K562 (cell line): Measurements from ENCODE around the gene IQCM. TPM values are rescaled to one million over a fixed set of nuclear protein-coding genes. Genes with fewer than 3 reads are reported as not detected.

Experiments
- ATAC-seq: fragments of 200-7000 bp; cut with Tn5 transposase; 3 replicates; pipeline ENCODE4 v1.9.1; 2020; ENCODE audit warnings: moderate library complexity
- BruUV-seq: library from RNA; stranded (reverse); fragments of 400-500 nt; replicated peaks from 2 replicates; lab custom pipeline; 2021; lab: Mats Ljungman, UMichigan
- CTCF ChIA-PET: fragments of 300-600 bp; formaldehyde crosslinking; extraction: SDS; loops from one replicate; lab custom pipeline; 2021; ENCODE audit warnings: low intra/inter-chr PET ratio; lab: Yijun Ruan, JAX
- POLR2A ChIA-PET: fragments of 300-600, 350-650 bp; sonication (Branson Sonifier 250); formaldehyde crosslinking; extraction: SDS; loops from one replicate; lab custom pipeline; 2021; ENCODE audit warnings: antibody characterized with exemption, inconsistent platforms; lab: Yijun Ruan, JAX
- DNase-seq, 4 experiments: peaks; one replicate each; pipeline versions ENCODE4 v3.0.0 to v3.0.0-alpha.2; 2011 to 2018; ENCODE audit warnings: low spot score in 3 of 4, mixed read lengths in 3 of 4; ENCODE audit errors: extremely low read depth in 1 of 4
- FAIRE-seq: peaks from 2 replicates; lab custom pipeline; 2011; peaks lifted over from hg19 to GRCh38; lab: Jason Lieb, UNC
- H2AFZ ChIP-seq: 2 replicates; pipeline ENCODE4 v1.6.0; 2011; ENCODE audit warnings: low read depth, low read length, control low read depth, inconsistent platforms
- H3K27ac ChIP-seq: fragments of 200-600 bp; 3 replicates; pipeline ENCODE4 v1.8.0; 2011; ENCODE audit warnings: low read depth, mild to moderate bottlenecking, control low read depth, inconsistent platforms, low read length, moderate library complexity, mixed read lengths; ENCODE audit errors: extremely low read depth
- H3K27me3 ChIP-seq, 2 experiments: fragments of 300-600 bp in 1 of 2; 2 replicates in 1 of 2; 3 replicates in 1 of 2; pipeline versions ENCODE4 v1.6.0 to v1.8.0; 2011; ENCODE audit warnings: inconsistent platforms in 2 of 2, low read length in 2 of 2, mild to moderate bottlenecking in 1 of 2, mixed read lengths in 1 of 2, moderate library complexity in 1 of 2; ENCODE audit not compliant: control insufficient read depth in 2 of 2, insufficient read depth in 2 of 2
- H3K36me3 ChIP-seq: fragments of 300-600 bp; 3 replicates; pipeline ENCODE4 v1.8.0; 2011; ENCODE audit warnings: mild to moderate bottlenecking, low read length, inconsistent platforms; ENCODE audit not compliant: control insufficient read depth, insufficient read depth
- H3K4me1 ChIP-seq, 2 experiments: fragments of 200-600 bp in 1 of 2; replicated peaks in 1 of 2; 2 replicates in 1 of 2; 3 replicates in 1 of 2; pipeline versions ENCODE4 v1.5.1 to v1.8.0; 2011; ENCODE audit warnings: inconsistent platforms in 2 of 2, low read length in 2 of 2, mild to moderate bottlenecking in 1 of 2, mixed read lengths in 1 of 2, moderate library complexity in 1 of 2; ENCODE audit not compliant: control insufficient read depth in 2 of 2, insufficient read depth in 2 of 2
- H3K4me2 ChIP-seq: 2 replicates; pipeline ENCODE4 v1.6.1; 2011; ENCODE audit warnings: low read length, control low read depth, inconsistent platforms, mixed read lengths; ENCODE audit not compliant: insufficient read depth
- H3K4me3 ChIP-seq: fragments of 200-600 bp; sonication (generic), shearing (Covaris generic); 2 replicates; pipeline ENCODE4 v1.5.1; 2016; ENCODE audit warnings: control low read depth, inconsistent platforms
- H3K79me2 ChIP-seq: fragments of 200-600 bp; 3 replicates; pipeline ENCODE4 v1.8.0; 2011; ENCODE audit warnings: low read length, inconsistent platforms; ENCODE audit not compliant: control insufficient read depth, insufficient read depth
- H3K9ac ChIP-seq, 2 experiments: 2 replicates each; pipeline versions ENCODE4 v1.6.0 to v1.6.1; 2011; ENCODE audit warnings: low read depth in 2 of 2, low read length in 2 of 2, control low read depth in 1 of 2, inconsistent platforms in 1 of 2, mild to moderate bottlenecking in 1 of 2, mixed read lengths in 1 of 2; ENCODE audit not compliant: insufficient read depth in 1 of 2
- H3K9me1 ChIP-seq: one replicate; pipeline ENCODE4 v1.6.0; 2011; ENCODE audit warnings: inconsistent platforms, mild to moderate bottlenecking, low read length, moderate library complexity; ENCODE audit not compliant: control insufficient read depth, insufficient read depth
- H3K9me3 ChIP-seq: replicated peaks from 2 replicates; pipeline ENCODE4 v1.5.1; 2011; ENCODE audit warnings: low read depth, low read length, inconsistent platforms; ENCODE audit not compliant: control insufficient read depth, insufficient read depth
- H4K20me1 ChIP-seq: replicated peaks from 2 replicates; pipeline ENCODE4 v1.6.1; 2011; ENCODE audit warnings: low read length, inconsistent platforms, mixed read lengths; ENCODE audit not compliant: control insufficient read depth, insufficient read depth
- ARID4B ChIP-seq: sonication (generic); formaldehyde crosslinking; IDR thresholded peaks from 2 replicates; pipeline ENCODE4 v1.8.0; 2022; ENCODE audit warnings: mild to moderate bottlenecking, missing genetic modification reagents
- CEBPG ChIP-seq, 3 experiments: fragments of 200-800 bp in 1 of 3; sonication (Bioruptor generic) in 1 of 3; sonication (generic) in 1 of 3; formaldehyde crosslinking in 1 of 3; IDR thresholded peaks in 2 of 3; conservative IDR thresholded peaks in 1 of 3; 2 replicates each; pipeline versions ENCODE4 v1.6.1 to v1.8.0; 2016 to 2022; ENCODE audit warnings: missing compliant biosample characterization in 2 of 3, missing genetic modification characterization in 2 of 3, mild to moderate bottlenecking in 1 of 3, missing genetic modification reagents in 1 of 3
- CHCHD3 ChIP-seq: fragments of 250-450 bp; sonication (Bioruptor Pico); IDR thresholded peaks from 2 replicates; pipeline ENCODE4 v2.1.2; 2022; ENCODE audit warnings: mild to moderate bottlenecking
- ELF2 ChIP-seq: fragments of 250-450 bp; sonication (Bioruptor Pico); IDR thresholded peaks from 2 replicates; pipeline ENCODE4 v1.5.0; 2021; ENCODE audit warnings: mild to moderate bottlenecking
- HDAC3 ChIP-seq: fragments of 450-650 bp; IDR thresholded peaks from 2 replicates; pipeline ENCODE4 v1.6.1; 2018; ENCODE audit warnings: borderline replicate concordance, mild to moderate bottlenecking, moderate library complexity; ENCODE audit not compliant: partially characterized antibody
- HIVEP1 ChIP-seq: fragments of 250-450 bp; sonication (Bioruptor Pico); IDR thresholded peaks from 2 replicates; pipeline ENCODE4 v1.4.0; 2020; ENCODE audit warnings: mild to moderate bottlenecking
- MAFK ChIP-seq: IDR thresholded peaks from 2 replicates; pipeline ENCODE4 v1.6.1; 2011; ENCODE audit warnings: low read length, improper control_type of control experiment
- MCM3 ChIP-seq: fragments of 450-650 bp; IDR thresholded peaks from 2 replicates; pipeline ENCODE4 v1.6.1; 2016
- MTA2 ChIP-seq: fragments of 450-650 bp; IDR thresholded peaks from 2 replicates; pipeline ENCODE4 v1.6.1; 2016; ENCODE audit warnings: low read depth
- NCOA1 ChIP-seq: fragments of 450-650 bp; IDR thresholded peaks from 2 replicates; pipeline ENCODE4 v1.6.1; 2016; ENCODE audit warnings: low read depth
- NFIX ChIP-seq: fragments of 250-450 bp; sonication (Bioruptor Pico); IDR thresholded peaks from 2 replicates; pipeline ENCODE4 v1.4.0; 2020; ENCODE audit warnings: low read depth, mild to moderate bottlenecking, moderate library complexity
- PCBP2 ChIP-seq: fragments of 200-400 bp; formaldehyde crosslinking; IDR thresholded peaks from 2 replicates; pipeline ENCODE4 v1.6.1; 2018; ENCODE audit warnings: low read length, low read depth, mild to moderate bottlenecking, moderate library complexity; ENCODE audit not compliant: poor library complexity, severe bottlenecking
- TBP ChIP-seq: optimal IDR thresholded peaks from 2 replicates; pipeline ENCODE3; 2011; ENCODE audit warnings: low read depth, low read length, improper control_type of control experiment
- TOE1 ChIP-seq, 2 experiments: fragments of 450-650 bp in 1 of 2; sonication (generic) in 1 of 2; formaldehyde crosslinking in 1 of 2; IDR thresholded peaks; 2 replicates each; pipeline versions ENCODE4 v1.7.1 to v1.8.0; 2016 to 2022; ENCODE audit warnings: borderline replicate concordance in 2 of 2, mild to moderate bottlenecking in 2 of 2, antibody characterized with exemption in 1 of 2, inconsistent platforms in 1 of 2, low read depth in 1 of 2, missing genetic modification reagents in 1 of 2, moderate library complexity in 1 of 2
- TSC22D4 ChIP-seq: fragments of 450-650 bp; IDR thresholded peaks from 2 replicates; pipeline ENCODE4 v1.6.1; 2016; ENCODE audit warnings: missing genetic modification characterization, missing biosample characterization, control low read depth
- ZNF212 ChIP-seq: fragments of 450-650 bp; formaldehyde crosslinking; IDR thresholded peaks from 2 replicates; pipeline ENCODE4 v1.4.0; 2020; ENCODE audit warnings: mild to moderate bottlenecking
- ZNF263 ChIP-seq: sonication (generic); formaldehyde crosslinking; IDR thresholded peaks from 2 replicates; pipeline ENCODE4 v1.8.0; 2022; ENCODE audit warnings: mild to moderate bottlenecking, missing genetic modification reagents, borderline replicate concordance
- WGBS: fragments of 100-300 bp; shearing (Covaris generic); methylation state at CpG from one replicate; pipeline ENCODE4 v1.1.6; 2016; ENCODE audit warnings: low coverage, mixed read lengths; ENCODE audit not compliant: insufficient coverage; ENCODE audit errors: missing lambda C conversion rate; 5-methylcytosine and 5-hydroxymethylcytosine counted together
- in situ Hi-C: fragments of 300-500 bp; cut with MboI; formaldehyde crosslinking; loops from 4 replicates; pipeline ENCODE4 v1.15.0; 2018; ENCODE audit warnings: inconsistent platforms, mixed read lengths
- intact Hi-C: fragments of 100-400 bp; cut with micrococcal nuclease; formaldehyde crosslinking; loops from 2 replicates; pipeline ENCODE4 v1.14.2; 2022
- polyA plus RNA-seq, 8 experiments: library from polyadenylated mRNA; depleted of rRNA in 4 of 8; stranded (reverse) in 5 of 8; unstranded in 3 of 8; fragments of >200 nt; fragmentation: Nextera tagmentation in 2 of 8; fragmentation: Illumina TruSeq in 1 of 8; extraction: Ambion mirVana in 2 of 8; extraction: Trizol in 1 of 8; gene quantifications; 2 replicates each; pipeline versions ENCODE4 v1.2.1 to v1.2.3, GENCODE V29; 2011 to 2014; ENCODE audit warnings: inconsistent platforms in 1 of 8, missing spikeins in 1 of 8
- total RNA-seq, 7 experiments: library from RNA; depleted of rRNA in 6 of 7; stranded (reverse); fragments of >200 nt in 6 of 7; fragmentation: Illumina TruSeq in 2 of 7; extraction: Trizol in 2 of 7; gene quantifications; 2 replicates each; pipeline versions ENCODE4 v1.2.1 to v1.2.3, GENCODE V29; 2011 to 2021; ENCODE audit warnings: low replicate concordance in 1 of 7

IQCM gene
- total and polyA plus RNA-seq, 9 of the 15 experiments (the other 6 are each of a cell fraction or from before 2014, with no cell fraction given): not detected

DNA sequence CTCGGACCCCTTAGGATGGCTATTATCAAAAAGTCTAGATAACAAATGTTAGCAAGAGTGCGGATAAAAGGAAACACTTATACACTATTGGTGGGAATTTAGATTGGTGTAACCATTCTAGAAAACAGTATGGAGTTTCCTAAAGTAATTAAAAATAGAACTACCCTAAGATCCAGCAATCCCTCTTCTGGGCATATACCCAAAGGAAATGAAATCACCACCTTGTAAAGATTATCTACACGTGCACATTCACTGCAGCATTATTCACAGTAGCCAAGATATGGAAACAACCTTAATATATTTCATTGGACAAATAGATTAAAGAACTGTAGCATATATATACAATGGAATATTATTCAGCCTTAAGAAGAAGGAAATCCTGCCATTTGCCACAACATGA, 462.4 kb downstream of the IQCM start:
- no TSS peak for BruUV-seq
- FAIRE-seq: no peak
- no peak for ATAC-seq

More for the DNA sequence above, 462.4 kb downstream of the IQCM start:
- no peak for TF ChIP-seq CHCHD3 (CRISPR knock-in tag)
- no peak for TF ChIP-seq TBP
- TF ChIP-seq ZNF212: no peak
- no peak for TF ChIP-seq NFIX
- no peak for TF ChIP-seq MCM3
- TF ChIP-seq PCBP2: no peak
- TF ChIP-seq ARID4B (CRISPR knock-in tag): no peak
- TF ChIP-seq MAFK: no peak
- no peak for TF ChIP-seq TSC22D4
- TF ChIP-seq HIVEP1 (CRISPR knock-in tag): no peak
- TF ChIP-seq CEBPG (CRISPR knock-in tag; IDR thresholded peaks at IDR 0.05): no peak
- no peak for TF ChIP-seq CEBPG (tag; conservative IDR thresholded peaks at IDR 0.05 in 1 of 2, IDR thresholded peaks at IDR 0.05 in 1 of 2)
- no peak for TF ChIP-seq MTA2
- no peak for TF ChIP-seq HDAC3
- no peak for TF ChIP-seq NCOA1
- no peak for TF ChIP-seq ELF2 (CRISPR knock-in tag)
- no peak for TF ChIP-seq ZNF263 (CRISPR knock-in tag)
- no peak for TF ChIP-seq TOE1 (IDR thresholded peaks at IDR 0.05; ENCODE audit: borderline replicate concordance)
- no peak for TF ChIP-seq TOE1 (CRISPR knock-in tag; IDR thresholded peaks at IDR 0.05; ENCODE audit: borderline replicate concordance, low read depth)
- TF ChIP-seq, all 486 proteins: peak for 0
- ChIA-PET POLR2A (no interaction called here), CTCF (no interaction called here)
- WGBS: 2% methylated on average over 3 of the region's 3 CpGs
- Histone ChIP-seq H3K4me1 (no peaks in the 10 kb centered on the region), H4K20me1 (no peaks in the 10 kb centered on the region), H3K36me3 (no peaks in the 10 kb centered on the region), H3K79me2 (no peaks in the 10 kb centered on the region), H3K9ac (no peak overlapping the region), H3K27me3 (no peaks in the 10 kb centered on the region), H3K9me1 (no peaks in the 10 kb centered on the region), H3K4me2 (no peak overlapping the region), H2AFZ (no peak overlapping the region), H3K9me3 (no peaks in the 10 kb centered on the region), H3K27ac (no peak overlapping the region), H3K4me3 (no peak overlapping the region)
- in situ Hi-C loops (no loop called here), intact Hi-C loops (no loop called here)
- DNase-seq: no peak
